Right atrium auricular region (tissue), 2 donors: ENCODE data around the gene TEK. TPM values are rescaled to one million over a fixed set of nuclear protein-coding genes. Genes with fewer than 3 reads are reported as not detected.
"Not testable (repeated sequence)": the region's sequence is repeated elsewhere in the genome, so short reads cannot be mapped to it uniquely, and the experiment has no call there.

Source experiments
- DNase-seq: peaks from one replicate; pipeline ENCODE4 v3.0.0-alpha.2; 2019; ENCODE audit warnings: low spot score
- H3K27ac ChIP-seq, 2 donors: fragments of 200-600 bp; sonication (generic); 1 replicate in 1 of 2; 2 replicates in 1 of 2; pipeline ENCODE4 v1.5.1; 2016 to 2019
- H3K27me3 ChIP-seq, 2 donors: fragments of 200-600 bp; sonication (generic); one replicate each; pipeline versions ENCODE4 v1.5.1 to v1.6.0; 2017 to 2019
- H3K36me3 ChIP-seq: fragments of 200-600 bp; sonication (generic); one replicate; pipeline ENCODE4 v1.5.1; 2016
- H3K4me1 ChIP-seq, 2 donors: fragments of 200-600 bp; sonication (generic); one replicate each; pipeline versions ENCODE4 v1.5.1 to v1.6.0; 2017 to 2019
- H3K4me3 ChIP-seq, 2 donors: fragments of 200-600 bp; sonication (generic); 1 replicate in 1 of 2; 2 replicates in 1 of 2; pipeline ENCODE4 v1.5.1; 2017 to 2019; ENCODE audit warnings: mild to moderate bottlenecking in 1 of 2, moderate library complexity in 1 of 2
- H3K9me3 ChIP-seq, 2 donors: fragments of 200-600 bp; sonication (generic); one replicate each; pipeline ENCODE4 v1.5.1; 2019
- total RNA-seq, 2 donors: library from RNA; depleted of rRNA; stranded (reverse); fragments of >200 nt; gene quantifications; one replicate each; pipeline ENCODE4 v1.1.0, GENCODE V29; 2016
- TF ChIP-seq, protein P1 (sequence below), 2 donors: fragments of 200-600 bp; sonication (generic); IDR thresholded peaks; one replicate each; pipeline ENCODE4 v1.5.1; 2019; ENCODE audit warnings: antibody characterized with exemption in 2 of 2

TEK gene
- total RNA-seq, 2 donors from 2014 or later = 16.7 to 30.7 TPM

DNA sequence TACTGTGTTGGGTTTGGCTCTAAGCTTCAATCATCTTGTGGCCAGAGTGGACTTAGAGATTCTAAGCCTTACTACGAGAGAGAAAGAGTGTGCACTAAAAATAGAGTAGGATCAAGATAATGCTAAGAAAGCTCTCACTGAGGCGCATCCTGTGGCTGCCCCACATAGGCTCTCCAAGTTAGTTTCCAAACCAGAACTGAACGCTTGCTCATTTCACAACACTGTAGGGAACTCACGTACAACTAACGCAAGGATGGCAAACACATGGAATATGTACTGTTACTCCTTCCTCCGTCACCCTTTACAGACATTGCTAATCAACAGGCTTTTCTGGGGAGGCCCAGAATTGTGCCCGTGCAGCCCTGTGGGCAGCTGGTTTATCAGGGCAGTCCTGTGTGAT, 97.0 kb downstream of the TEK start:
- DNase-seq = no peak
- H3K36me3 ChIP-seq = no peaks in the 10 kb centered on the region
- no peak overlapping the region for H3K27ac ChIP-seq
- no peaks in the 10 kb centered on the region for H3K9me3 ChIP-seq
- H3K27me3 ChIP-seq = no peaks in the 10 kb centered on the region
- H3K4me1 ChIP-seq = no peaks in the 10 kb centered on the region
- no peak overlapping the region for H3K4me3 ChIP-seq
- TF ChIP-seq, protein P1, sequence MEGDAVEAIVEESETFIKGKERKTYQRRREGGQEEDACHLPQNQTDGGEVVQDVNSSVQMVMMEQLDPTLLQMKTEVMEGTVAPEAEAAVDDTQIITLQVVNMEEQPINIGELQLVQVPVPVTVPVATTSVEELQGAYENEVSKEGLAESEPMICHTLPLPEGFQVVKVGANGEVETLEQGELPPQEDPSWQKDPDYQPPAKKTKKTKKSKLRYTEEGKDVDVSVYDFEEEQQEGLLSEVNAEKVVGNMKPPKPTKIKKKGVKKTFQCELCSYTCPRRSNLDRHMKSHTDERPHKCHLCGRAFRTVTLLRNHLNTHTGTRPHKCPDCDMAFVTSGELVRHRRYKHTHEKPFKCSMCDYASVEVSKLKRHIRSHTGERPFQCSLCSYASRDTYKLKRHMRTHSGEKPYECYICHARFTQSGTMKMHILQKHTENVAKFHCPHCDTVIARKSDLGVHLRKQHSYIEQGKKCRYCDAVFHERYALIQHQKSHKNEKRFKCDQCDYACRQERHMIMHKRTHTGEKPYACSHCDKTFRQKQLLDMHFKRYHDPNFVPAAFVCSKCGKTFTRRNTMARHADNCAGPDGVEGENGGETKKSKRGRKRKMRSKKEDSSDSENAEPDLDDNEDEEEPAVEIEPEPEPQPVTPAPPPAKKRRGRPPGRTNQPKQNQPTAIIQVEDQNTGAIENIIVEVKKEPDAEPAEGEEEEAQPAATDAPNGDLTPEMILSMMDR (IDR thresholded peaks at IDR 0.05) = no peak

DNA sequence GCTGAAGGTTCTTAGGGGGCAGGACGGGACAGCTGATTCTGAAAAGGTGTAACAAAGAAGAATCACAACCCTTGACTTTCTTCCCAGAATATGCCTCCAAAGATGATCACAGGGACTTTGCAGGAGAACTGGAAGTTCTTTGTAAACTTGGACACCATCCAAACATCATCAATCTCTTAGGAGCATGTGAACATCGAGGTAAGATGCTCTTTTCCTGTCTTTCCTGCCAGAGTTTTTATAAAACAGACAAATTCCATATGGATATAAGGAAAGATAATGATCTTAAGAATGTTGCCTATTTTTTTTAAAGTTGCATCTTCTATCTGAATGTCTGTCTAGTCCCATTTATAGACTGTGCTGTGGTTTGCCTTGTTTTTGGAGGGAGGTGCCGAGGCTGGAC, 100.0 kb downstream of the TEK start:
- DNase-seq = no peak
- no peaks in the 10 kb centered on the region for H3K4me1 ChIP-seq
- no peaks in the 10 kb centered on the region for H3K9me3 ChIP-seq
- H3K27me3 ChIP-seq = no peaks in the 10 kb centered on the region
- TF ChIP-seq, protein P1 (IDR thresholded peaks at IDR 0.05) = no peak
- H3K4me3 ChIP-seq = no peak overlapping the region
- H3K36me3 ChIP-seq = peaks cover 2% of the 10 kb centered on the region
- no peak overlapping the region for H3K27ac ChIP-seq

DNA sequence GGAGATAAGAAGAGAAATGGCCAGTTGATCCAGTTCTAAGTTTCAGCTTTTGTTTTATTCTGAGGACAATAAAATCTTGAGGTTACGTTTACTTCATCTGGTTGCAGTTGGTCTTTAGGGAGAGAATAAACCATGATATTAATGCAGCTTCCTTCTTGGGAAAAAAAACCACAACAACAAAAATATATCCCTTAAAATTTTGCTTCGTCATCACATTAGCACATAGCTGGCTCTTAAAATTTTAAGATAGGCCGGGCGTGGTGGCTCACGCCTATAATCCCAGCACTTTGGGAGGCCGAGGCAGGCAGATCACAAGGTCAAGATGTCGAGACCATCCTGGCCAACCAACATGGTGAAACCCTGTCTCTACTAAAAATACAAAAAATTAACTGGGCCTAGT, 101.6 kb downstream of the TEK start:
- H3K4me3 ChIP-seq = no peak overlapping the region
- no peak for DNase-seq
- H3K36me3 ChIP-seq = peaks cover 5% of the 10 kb centered on the region
- H3K27me3 ChIP-seq = no peaks in the 10 kb centered on the region
- no peaks in the 10 kb centered on the region for H3K4me1 ChIP-seq
- TF ChIP-seq, protein P1 (IDR thresholded peaks at IDR 0.05) = no peak
- H3K27ac ChIP-seq = no peak overlapping the region
- no peaks in the 10 kb centered on the region for H3K9me3 ChIP-seq

DNA sequence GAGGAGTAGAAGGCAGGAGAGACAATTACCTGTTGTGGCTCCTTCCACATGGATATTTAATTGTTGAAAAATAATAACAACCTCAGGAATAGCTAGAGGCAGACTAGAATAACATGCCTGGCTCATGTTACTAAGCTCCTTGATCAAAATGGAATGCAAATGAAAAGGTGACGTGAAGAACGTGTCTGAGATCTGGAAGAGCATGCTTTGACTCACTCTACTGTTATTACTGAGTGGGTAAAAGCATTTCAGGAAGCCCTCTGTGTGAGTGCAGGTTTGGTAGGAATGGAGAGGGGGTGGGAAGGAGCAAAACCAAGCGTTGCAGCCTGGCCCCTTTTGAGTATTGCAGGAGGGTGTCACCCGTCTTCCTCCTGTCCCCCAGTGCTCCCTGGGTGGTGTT, 103.2 kb downstream of the TEK start:
- DNase-seq = no peak
- Histone ChIP-seq H3K27ac (no peak overlapping the region), H3K4me3 (no peak overlapping the region), H3K4me1 (no peaks in the 10 kb centered on the region), H3K36me3 (peaks cover 5% of the 10 kb centered on the region), H3K27me3 (no peaks in the 10 kb centered on the region), H3K9me3 (no peaks in the 10 kb centered on the region)
- TF ChIP-seq, protein P1 (IDR thresholded peaks at IDR 0.05) = no peak

DNA sequence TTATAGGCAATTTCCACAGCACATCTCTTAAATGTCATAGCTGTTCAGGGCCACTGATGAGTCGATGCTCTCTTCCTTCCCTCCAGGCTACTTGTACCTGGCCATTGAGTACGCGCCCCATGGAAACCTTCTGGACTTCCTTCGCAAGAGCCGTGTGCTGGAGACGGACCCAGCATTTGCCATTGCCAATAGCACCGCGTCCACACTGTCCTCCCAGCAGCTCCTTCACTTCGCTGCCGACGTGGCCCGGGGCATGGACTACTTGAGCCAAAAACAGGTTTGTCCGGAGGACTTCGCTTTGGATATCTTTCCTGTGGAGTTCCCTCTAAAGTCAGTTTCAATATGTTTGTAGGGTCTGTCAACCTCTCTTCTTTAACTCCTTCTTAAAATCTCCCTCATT, 103.6 kb downstream of the TEK start:
- no peak overlapping the region for H3K27ac ChIP-seq
- no peak for DNase-seq

DNA sequence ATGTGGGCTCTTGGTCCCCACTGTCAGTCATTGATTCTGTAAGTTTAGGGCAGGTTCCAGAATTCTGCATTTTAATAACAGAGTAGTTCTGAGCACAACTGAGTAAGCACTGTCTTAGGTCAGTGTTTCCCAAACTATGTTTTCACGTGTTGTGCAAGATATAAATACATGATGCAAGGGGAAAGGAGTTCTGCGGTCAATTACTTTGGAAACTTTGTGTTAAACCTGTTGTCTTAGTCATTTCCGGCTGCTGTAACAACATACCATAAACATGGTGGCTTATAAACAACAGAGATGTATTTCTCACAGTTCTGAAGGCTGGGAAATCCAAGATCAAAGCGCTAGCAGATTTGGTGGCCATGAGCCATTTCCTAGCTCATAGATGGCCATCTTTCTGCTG, 118.2 kb downstream of the TEK start:
- H3K36me3 ChIP-seq = no peaks in the 10 kb centered on the region
- TF ChIP-seq, protein P1 (IDR thresholded peaks at IDR 0.05) = no peak
- no peak overlapping the region for H3K4me3 ChIP-seq
- no peak overlapping the region for H3K27ac ChIP-seq
- no peaks in the 10 kb centered on the region for H3K4me1 ChIP-seq
- no peak for DNase-seq
- H3K9me3 ChIP-seq = peaks cover 0 to 11% of the 10 kb centered on the region in 2 donors
- no peaks in the 10 kb centered on the region for H3K27me3 ChIP-seq

More for the DNA sequence above, 103.6 kb downstream of the TEK start:
- Histone ChIP-seq H3K4me3 (no peak overlapping the region), H3K9me3 (no peaks in the 10 kb centered on the region), H3K27me3 (no peaks in the 10 kb centered on the region), H3K4me1 (no peaks in the 10 kb centered on the region), H3K36me3 (peaks cover 5% of the 10 kb centered on the region)
- TF ChIP-seq, protein P1 (IDR thresholded peaks at IDR 0.05) = no peak

DNA sequence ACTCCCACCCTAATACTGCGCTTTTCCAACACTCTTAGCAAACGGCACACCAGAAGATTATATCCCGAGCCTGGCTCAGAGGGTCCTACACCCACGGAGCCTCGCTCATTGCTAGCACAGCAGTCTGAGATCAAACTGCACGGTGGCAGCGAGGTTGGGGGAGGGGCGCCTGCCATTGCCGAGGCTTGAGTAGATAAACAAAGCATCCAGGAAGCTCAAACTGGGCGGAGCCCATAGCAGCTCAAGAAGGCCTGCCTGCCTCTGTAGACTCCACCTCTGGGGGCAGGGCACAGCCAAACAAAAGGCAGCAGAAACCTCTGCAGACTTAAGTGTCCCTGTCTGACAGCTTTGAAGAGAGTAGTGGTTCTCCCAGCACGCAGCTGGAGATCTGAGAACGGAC, 130.6 kb downstream of the TEK start:
- H3K9me3 ChIP-seq = peaks cover 4 to 46% of the 10 kb centered on the region in 2 donors
- H3K4me3 ChIP-seq, H3K27me3 ChIP-seq, DNase-seq, H3K27ac ChIP-seq, H3K36me3 ChIP-seq, H3K4me1 ChIP-seq: not testable (repeated sequence)
